Astrocyte (in vitro differentiated cells and primary cell): Measurements from ENCODE around the gene PCMTD2. TPM values are rescaled to one million over a fixed set of nuclear protein-coding genes. Genes with fewer than 3 reads are reported as not detected.
"Not testable (repeated sequence)": the region's sequence is repeated elsewhere in the genome, so short reads cannot be mapped to it uniquely, and the experiment has no call there.

ENCODE experiments used
- DNase-seq: peaks from one replicate; pipeline ENCODE4 v3.0.0-alpha.2; 2010; ENCODE audit warnings: low read depth
- FAIRE-seq: peaks from 2 replicates; lab custom pipeline; 2011; peaks lifted over from hg19 to GRCh38; lab: Jason Lieb, UNC
- H2AFZ ChIP-seq: 2 replicates; pipeline ENCODE4 v1.6.0; 2012; ENCODE audit warnings: low read depth, low read length, inconsistent platforms
- H3K27ac ChIP-seq: 2 replicates; pipeline ENCODE4 v1.5.1; 2011; ENCODE audit warnings: low read depth, low read length, inconsistent platforms
- H3K27me3 ChIP-seq: 2 replicates; pipeline ENCODE4 v1.6.0; 2011; ENCODE audit warnings: low read length, inconsistent platforms; ENCODE audit not compliant: insufficient read depth
- H3K36me3 ChIP-seq: 2 replicates; pipeline ENCODE4 v1.5.1; 2011; ENCODE audit warnings: low read length, inconsistent platforms; ENCODE audit not compliant: insufficient read depth
- H3K4me1 ChIP-seq: 2 replicates; pipeline ENCODE4 v1.5.1; 2011; ENCODE audit warnings: low read length, inconsistent platforms; ENCODE audit not compliant: insufficient read depth
- H3K4me2 ChIP-seq: 2 replicates; pipeline ENCODE4 v1.6.0; 2012; ENCODE audit warnings: low read length, inconsistent platforms
- H3K4me3 ChIP-seq: 2 replicates; pipeline ENCODE4 v1.5.1; 2011; ENCODE audit warnings: low read depth, mild to moderate bottlenecking, low read length, inconsistent platforms; ENCODE audit not compliant: insufficient read depth
- H3K79me2 ChIP-seq: 2 replicates; pipeline ENCODE4 v1.6.0; 2012; ENCODE audit warnings: mild to moderate bottlenecking, low read length, inconsistent platforms; ENCODE audit not compliant: insufficient read depth
- H3K9ac ChIP-seq: 2 replicates; pipeline ENCODE4 v1.6.0; 2012; ENCODE audit warnings: mild to moderate bottlenecking, low read length, inconsistent platforms
- H3K9me3 ChIP-seq: 2 replicates; pipeline ENCODE4 v1.5.1; 2012; ENCODE audit warnings: low read depth, mild to moderate bottlenecking, low read length, inconsistent platforms; ENCODE audit not compliant: insufficient read depth
- H4K20me1 ChIP-seq: 2 replicates; pipeline ENCODE4 v1.6.0; 2012; ENCODE audit warnings: low read length, inconsistent platforms; ENCODE audit not compliant: insufficient read depth
- H3K27ac Mint-ChIP-seq: one replicate; pipeline ENCODE4 v1.8.0; 2021; ENCODE audit warnings: mild to moderate bottlenecking, mixed read lengths; ENCODE audit not compliant: unreplicated experiment
- H3K27me3 Mint-ChIP-seq: one replicate; pipeline ENCODE4 v1.8.0; 2021; ENCODE audit warnings: low read depth, mixed read lengths; ENCODE audit not compliant: unreplicated experiment
- H3K36me3 Mint-ChIP-seq: one replicate; pipeline ENCODE4 v1.8.0; 2021; ENCODE audit warnings: low read depth, mixed read lengths; ENCODE audit not compliant: unreplicated experiment
- H3K4me1 Mint-ChIP-seq: one replicate; pipeline ENCODE4 v1.8.0; 2021; ENCODE audit warnings: low read depth, mixed read lengths; ENCODE audit not compliant: unreplicated experiment
- H3K4me3 Mint-ChIP-seq: one replicate; pipeline ENCODE4 v1.8.0; 2021; ENCODE audit warnings: mild to moderate bottlenecking, moderate library complexity, mixed read lengths; ENCODE audit not compliant: unreplicated experiment
- H3K9me3 Mint-ChIP-seq: one replicate; pipeline ENCODE4 v1.8.0; 2021; ENCODE audit warnings: mild to moderate bottlenecking, mixed read lengths; ENCODE audit not compliant: unreplicated experiment
- EZH2 ChIP-seq: IDR thresholded peaks from 2 replicates; pipeline ENCODE4 v1.6.1; 2012; ENCODE audit warnings: mild to moderate bottlenecking, low read length, inconsistent platforms; ENCODE audit not compliant: insufficient read depth
- total RNA-seq: library from RNA; stranded (reverse); gene quantifications from 2 replicates; pipeline ENCODE4 v1.2.1, GENCODE V29; 2021
- TF ChIP-seq, protein P1 (sequence below): IDR thresholded peaks from 2 replicates; pipeline ENCODE4 v1.5.1; 2011; ENCODE audit warnings: low read depth, mild to moderate bottlenecking, inconsistent platforms, low read length, moderate library complexity; ENCODE audit not compliant: insufficient read depth

Gene PCMTD2
- total RNA-seq, 1 donor from 2014 or later = 40.0 TPM

DNA sequence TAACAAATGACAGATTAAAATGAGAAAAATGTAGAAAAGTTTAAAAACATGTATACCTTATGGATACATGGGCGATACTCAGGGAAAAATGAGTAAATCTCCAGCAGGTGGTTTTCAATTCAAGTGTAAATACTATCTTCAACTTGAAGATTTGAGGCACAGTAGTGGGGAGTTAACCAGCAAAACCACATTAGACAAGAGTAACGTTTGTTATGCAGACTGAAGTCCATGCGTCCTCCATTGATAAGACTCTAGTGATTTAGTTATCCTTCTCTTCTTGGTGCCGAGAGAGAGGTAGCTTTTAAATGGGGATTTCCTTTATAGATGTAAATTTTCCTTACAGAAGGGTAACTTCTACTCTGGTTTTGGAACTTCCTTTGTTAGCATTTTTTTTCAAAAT, 28.1 kb downstream of the PCMTD2 start:
- Mint-ChIP-seq H3K36me3 (no peaks in the 10 kb centered on the region), H3K9me3 (peaks cover 6% of the 10 kb centered on the region), H3K27me3 (no peaks in the 10 kb centered on the region), H3K4me3 (no peak overlapping the region), H3K4me1 (no peaks in the 10 kb centered on the region), H3K27ac (no peak overlapping the region)
- no peak overlapping the region for H3K9ac ChIP-seq
- H3K4me2 ChIP-seq = no peak overlapping the region
- H3K27ac ChIP-seq = no peak overlapping the region
- no peaks in the 10 kb centered on the region for H3K4me1 ChIP-seq
- TF ChIP-seq, protein P1, sequence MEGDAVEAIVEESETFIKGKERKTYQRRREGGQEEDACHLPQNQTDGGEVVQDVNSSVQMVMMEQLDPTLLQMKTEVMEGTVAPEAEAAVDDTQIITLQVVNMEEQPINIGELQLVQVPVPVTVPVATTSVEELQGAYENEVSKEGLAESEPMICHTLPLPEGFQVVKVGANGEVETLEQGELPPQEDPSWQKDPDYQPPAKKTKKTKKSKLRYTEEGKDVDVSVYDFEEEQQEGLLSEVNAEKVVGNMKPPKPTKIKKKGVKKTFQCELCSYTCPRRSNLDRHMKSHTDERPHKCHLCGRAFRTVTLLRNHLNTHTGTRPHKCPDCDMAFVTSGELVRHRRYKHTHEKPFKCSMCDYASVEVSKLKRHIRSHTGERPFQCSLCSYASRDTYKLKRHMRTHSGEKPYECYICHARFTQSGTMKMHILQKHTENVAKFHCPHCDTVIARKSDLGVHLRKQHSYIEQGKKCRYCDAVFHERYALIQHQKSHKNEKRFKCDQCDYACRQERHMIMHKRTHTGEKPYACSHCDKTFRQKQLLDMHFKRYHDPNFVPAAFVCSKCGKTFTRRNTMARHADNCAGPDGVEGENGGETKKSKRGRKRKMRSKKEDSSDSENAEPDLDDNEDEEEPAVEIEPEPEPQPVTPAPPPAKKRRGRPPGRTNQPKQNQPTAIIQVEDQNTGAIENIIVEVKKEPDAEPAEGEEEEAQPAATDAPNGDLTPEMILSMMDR = no peak
- TF ChIP-seq EZH2 = no peak
- H3K36me3 ChIP-seq = no peaks in the 10 kb centered on the region
- no peak overlapping the region for H3K4me3 ChIP-seq
- peaks cover 5% of the 10 kb centered on the region for H3K27me3 ChIP-seq
- H3K79me2 ChIP-seq = no peaks in the 10 kb centered on the region
- no peaks in the 10 kb centered on the region for H4K20me1 ChIP-seq
- H2AFZ ChIP-seq = no peak overlapping the region
- H3K9me3 ChIP-seq = no peaks in the 10 kb centered on the region
- DNase-seq = no peak
- FAIRE-seq = no peak

DNA sequence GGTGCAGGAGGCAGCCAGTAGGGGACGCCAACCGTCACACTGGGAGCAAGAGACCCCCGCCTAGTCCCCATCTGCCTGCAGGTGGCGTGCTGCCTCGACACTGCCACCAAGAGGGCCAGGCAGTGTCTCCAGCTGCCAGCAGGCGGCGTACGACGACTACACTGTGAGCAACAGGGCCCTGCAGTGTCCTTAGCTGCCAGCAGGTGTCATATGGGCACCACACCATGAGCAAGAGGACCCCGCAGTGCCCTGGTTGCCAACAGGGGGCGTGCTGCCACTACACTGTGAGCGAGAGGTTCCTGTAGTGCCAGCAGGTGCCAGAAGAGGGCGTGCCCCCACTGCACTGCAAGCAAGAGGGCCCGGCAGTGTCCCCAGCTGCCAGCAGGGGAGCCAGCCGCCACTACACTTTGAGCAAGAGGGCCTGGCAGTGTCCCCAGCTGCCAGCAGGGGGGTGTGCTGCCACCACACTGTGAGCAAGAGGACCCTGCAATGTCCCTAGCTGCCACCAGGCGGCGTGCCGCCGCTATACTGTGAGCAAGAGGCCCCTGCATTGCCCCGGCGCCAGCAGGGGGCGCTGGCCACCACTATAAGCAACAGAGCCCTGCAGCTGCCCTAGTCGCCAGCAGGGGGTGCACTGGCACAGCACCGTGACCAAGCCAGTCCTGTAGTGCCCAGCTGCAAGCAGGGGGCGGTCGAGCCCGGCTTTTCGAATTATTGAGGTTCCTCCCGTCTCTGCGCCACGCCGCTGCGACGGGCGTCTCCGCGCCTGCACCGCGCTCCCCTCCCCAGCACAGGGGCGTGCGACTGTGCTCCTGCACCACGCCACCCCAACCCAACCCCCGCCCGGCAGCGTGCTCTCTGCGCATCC, 30.3 kb downstream of the PCMTD2 start:
- not testable (repeated sequence) for H3K27me3 Mint-ChIP-seq, H3K9ac ChIP-seq, H3K9me3 Mint-ChIP-seq, H3K4me1 Mint-ChIP-seq, FAIRE-seq, H3K4me3 Mint-ChIP-seq, H2AFZ ChIP-seq, H3K27me3 ChIP-seq, H3K27ac ChIP-seq, H3K4me2 ChIP-seq, H3K4me1 ChIP-seq, H3K36me3 ChIP-seq, H3K9me3 ChIP-seq, H3K4me3 ChIP-seq, H3K36me3 Mint-ChIP-seq, H3K27ac Mint-ChIP-seq, H3K79me2 ChIP-seq, H4K20me1 ChIP-seq
- peak; percentile 6 for DNase-seq

DNA sequence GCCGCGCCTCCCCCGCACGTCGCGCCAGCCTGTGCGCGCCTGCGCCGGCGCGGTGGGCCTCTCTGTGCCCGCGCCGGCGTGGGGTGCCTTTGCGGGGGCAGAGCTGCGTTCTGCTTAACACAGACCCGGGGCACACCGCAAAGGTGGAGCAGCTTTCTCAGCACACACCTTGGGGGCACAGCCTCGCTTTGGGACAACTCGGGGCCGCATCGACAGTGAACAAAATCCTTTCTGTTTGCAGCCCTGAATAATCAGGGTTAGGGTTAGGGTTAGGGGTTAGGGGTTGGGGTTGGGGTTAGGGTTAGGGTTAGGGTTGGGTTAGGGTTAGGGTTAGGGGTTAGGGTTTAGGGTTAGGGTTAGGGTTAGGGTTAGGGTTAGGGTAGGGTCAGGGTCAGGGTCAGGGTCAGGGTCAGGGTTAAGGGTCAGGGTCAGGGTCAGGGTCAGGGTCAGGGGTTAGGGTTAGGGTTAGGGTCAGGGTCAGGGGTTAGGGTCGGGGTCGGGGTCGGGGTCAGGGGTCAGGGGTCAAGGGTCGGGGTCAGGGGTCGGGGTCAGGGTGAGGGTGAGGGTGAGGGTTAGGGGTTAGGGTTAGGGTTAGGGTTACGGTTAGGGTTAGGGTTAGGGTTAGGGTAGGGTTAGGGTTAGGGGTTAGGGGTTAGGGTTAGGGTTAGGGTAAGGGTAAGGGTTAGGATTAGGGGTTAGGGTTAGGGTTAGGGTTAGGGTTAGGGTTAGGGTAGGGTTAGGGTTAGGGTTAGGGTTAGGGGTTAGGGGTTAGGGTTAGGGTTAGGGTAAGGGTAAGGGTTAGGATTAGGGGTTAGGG, 31.1 kb downstream of the PCMTD2 start:
- not testable (repeated sequence) for H4K20me1 ChIP-seq, H3K79me2 ChIP-seq, H3K4me1 Mint-ChIP-seq, H3K4me1 ChIP-seq, H3K9ac ChIP-seq, H3K9me3 Mint-ChIP-seq, H3K27ac Mint-ChIP-seq, H3K4me3 ChIP-seq, FAIRE-seq, DNase-seq, H3K4me3 Mint-ChIP-seq, H3K27me3 Mint-ChIP-seq, H2AFZ ChIP-seq, H3K9me3 ChIP-seq, H3K36me3 ChIP-seq, H3K36me3 Mint-ChIP-seq, H3K27me3 ChIP-seq, H3K4me2 ChIP-seq, H3K27ac ChIP-seq

DNA sequence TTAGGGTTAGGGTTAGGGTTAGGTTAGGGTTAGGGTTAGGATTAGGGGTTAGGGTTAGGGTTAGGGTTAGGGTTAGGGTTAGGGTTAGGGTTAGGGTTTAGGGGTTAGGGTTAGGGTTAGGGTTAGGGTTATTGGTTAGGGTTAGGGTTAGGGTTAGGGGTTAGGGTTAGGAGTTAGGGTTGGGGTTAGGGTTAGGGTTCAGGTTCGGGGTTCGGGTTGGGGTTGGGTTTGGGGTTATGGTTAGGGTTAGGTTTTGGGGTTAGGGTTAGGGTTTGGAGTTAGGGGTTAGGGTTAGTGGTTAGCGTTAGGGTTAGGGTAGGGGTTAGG, 31.7 kb downstream of the PCMTD2 start:
- H3K9ac ChIP-seq, H3K4me3 ChIP-seq, H3K9me3 Mint-ChIP-seq, H3K79me2 ChIP-seq, H3K4me2 ChIP-seq, H3K36me3 ChIP-seq, FAIRE-seq, H3K36me3 Mint-ChIP-seq, H3K27me3 Mint-ChIP-seq, H3K4me3 Mint-ChIP-seq, H3K4me1 Mint-ChIP-seq, H4K20me1 ChIP-seq, H3K27ac ChIP-seq, H2AFZ ChIP-seq, H3K4me1 ChIP-seq, H3K27ac Mint-ChIP-seq, H3K9me3 ChIP-seq, H3K27me3 ChIP-seq, DNase-seq: not testable (repeated sequence)

DNA sequence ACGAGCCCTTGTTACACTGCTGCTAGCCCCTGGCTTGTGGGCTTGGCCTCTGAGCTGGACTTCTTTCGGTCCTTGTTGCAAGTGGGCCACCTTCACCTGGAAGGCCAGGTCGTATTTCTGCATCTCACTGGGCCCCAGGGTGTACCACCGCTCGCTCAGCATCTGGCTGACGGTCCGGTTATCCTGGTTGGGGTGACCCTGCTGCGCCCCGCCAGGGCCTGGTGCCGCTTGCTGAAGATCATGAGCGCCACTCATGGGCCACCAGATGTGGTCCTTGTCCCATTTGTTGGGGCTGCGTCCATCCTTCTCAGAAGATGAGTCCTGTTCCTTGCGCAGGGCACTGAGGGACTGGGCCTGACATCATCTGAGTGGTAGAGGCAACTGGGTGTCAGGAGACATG, 36.6 kb downstream of the PCMTD2 start:
- not testable (repeated sequence) for H3K36me3 Mint-ChIP-seq, H4K20me1 ChIP-seq, H3K9me3 ChIP-seq, H3K27ac Mint-ChIP-seq, H3K9ac ChIP-seq, H3K27me3 Mint-ChIP-seq, H3K4me3 Mint-ChIP-seq, H3K4me2 ChIP-seq, H3K4me3 ChIP-seq, H3K79me2 ChIP-seq, DNase-seq, H3K36me3 ChIP-seq, H2AFZ ChIP-seq, H3K9me3 Mint-ChIP-seq, H3K27ac ChIP-seq, H3K27me3 ChIP-seq, FAIRE-seq, H3K4me1 ChIP-seq, H3K4me1 Mint-ChIP-seq
